ENCODE measurements around the gene TIMP2.
"Not testable (repeated sequence)": the region's sequence is repeated elsewhere in the genome, so short reads cannot be mapped to it uniquely, and the experiment has no call there.

Gene TIMP2

DNA sequence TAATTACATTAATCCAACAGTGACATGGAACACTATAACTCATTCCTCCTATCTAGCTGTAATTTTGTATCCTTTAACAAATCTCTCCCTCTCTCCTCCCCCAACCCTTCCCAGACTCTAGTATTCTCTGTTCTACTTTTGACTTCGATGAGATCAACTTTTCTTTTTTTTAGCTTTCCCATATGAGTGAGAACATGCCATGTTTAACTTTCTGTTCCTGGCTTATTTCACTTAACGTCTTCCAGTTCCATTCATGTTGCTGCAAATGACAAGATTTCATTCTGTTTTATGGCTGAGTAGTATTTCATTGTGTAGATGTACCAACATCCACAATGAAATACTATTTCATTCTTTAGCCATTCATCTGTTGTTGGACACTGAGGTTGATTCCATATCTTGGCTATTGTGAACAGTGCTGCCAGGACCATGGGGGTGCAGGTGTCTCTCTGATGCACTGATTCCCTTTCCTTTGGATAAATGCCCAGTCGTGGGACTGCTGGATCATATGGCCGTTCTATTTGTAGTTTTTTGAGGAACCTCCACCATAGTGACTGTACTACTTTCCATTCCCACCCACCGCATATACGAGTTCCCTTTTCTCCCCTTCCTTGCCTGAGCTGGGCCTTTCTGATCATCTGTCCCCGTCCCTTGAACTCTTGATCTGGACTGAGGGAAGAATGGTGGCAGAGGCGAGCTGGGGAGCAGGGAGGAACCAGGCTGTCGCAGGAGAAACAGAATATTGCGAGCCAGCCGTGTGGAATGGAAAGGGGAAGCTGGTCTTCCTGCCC is 14.5 kb downstream of the TIMP2 start:
- in situ Hi-C loops (cut with MboI; ENCODE audit: low sequenced_read_pairs), result no loop called here

DNA sequence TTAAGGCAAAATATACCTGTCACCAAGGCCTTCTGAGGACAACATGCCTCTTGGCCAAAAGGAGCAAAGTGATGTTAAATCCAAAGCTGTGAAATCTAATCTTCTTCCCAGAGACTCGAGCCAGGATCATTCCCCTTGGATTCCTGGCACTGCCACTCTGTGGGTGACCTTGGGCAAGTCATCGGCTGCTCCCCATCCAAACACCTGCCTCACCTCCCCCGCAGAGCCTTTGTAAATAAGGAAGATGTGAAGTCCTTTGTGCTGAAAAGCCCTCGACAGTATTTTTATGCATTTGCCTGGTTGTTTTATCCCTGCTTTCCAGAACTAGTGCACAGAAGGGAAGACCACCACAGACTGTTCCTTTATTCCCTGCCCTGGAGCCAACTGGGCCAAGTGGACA is 16.8 kb downstream of the TIMP2 start:
- in situ Hi-C loops (cut with MboI; ENCODE audit: low sequenced_read_pairs), result no loop called here

DNA sequence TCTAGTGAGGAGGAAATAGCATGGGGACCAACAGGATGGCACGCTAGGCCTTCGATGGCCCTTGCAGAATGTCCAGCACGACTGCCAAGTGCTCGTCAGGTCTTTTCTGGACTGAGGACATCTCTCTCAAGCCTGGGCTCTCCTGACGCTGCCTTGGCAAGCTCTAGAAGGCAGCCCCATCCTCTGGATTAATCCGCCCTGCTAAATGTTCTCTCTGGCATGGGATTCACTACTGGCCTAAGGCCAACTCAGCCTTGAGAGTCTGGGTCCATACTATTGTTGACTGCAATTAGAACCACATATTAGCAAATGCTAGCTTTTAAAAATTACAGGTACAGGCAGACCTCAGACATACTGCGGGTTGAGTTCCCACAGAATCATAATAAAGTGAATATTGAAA is 19.6 kb downstream of the TIMP2 start:
- in situ Hi-C loops (cut with MboI; ENCODE audit: low sequenced_read_pairs), result no loop called here

DNA sequence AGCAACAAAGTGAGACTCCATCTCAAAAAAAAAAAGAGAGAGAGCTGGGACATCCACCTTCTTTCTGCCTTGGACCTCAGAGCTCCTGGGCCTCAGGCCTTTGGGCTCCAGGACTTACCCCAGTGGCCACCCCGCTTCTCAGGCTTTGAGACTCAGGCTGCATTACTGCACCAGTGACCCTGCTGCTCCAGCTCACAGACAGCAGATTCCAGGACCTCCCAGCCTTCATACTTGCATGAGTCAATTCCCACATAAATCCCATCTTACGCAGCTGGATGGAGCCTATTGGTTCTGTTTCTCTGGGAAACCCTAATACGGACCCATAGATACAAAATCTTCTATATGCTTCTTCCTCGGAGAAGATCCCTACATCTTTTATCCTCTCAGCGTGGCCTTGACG is 20.1 kb downstream of the TIMP2 start:
- in situ Hi-C loops (cut with MboI; ENCODE audit: low sequenced_read_pairs), result no loop called here

DNA sequence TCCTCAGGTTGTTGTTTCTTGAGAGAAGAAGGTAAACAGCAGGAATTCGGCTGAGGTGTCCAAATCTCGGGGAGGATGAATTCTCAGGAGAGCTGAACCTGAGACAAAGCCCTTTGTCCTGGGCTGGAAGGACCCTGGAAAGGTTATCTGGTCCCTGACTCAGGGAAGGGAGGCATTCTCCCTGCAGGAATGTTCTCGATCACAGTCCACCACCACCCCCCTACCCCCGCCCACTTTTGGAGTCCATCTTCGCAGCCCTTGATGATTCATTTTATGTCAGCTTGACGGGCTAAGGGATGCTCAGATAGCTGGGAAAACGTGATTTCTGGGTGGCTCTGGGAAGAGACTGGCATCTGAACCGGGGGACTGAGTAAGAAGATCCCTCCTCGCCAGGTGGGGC is 20.8 kb downstream of the TIMP2 start:
- in situ Hi-C loops (cut with MboI; ENCODE audit: low sequenced_read_pairs), result no loop called here

DNA sequence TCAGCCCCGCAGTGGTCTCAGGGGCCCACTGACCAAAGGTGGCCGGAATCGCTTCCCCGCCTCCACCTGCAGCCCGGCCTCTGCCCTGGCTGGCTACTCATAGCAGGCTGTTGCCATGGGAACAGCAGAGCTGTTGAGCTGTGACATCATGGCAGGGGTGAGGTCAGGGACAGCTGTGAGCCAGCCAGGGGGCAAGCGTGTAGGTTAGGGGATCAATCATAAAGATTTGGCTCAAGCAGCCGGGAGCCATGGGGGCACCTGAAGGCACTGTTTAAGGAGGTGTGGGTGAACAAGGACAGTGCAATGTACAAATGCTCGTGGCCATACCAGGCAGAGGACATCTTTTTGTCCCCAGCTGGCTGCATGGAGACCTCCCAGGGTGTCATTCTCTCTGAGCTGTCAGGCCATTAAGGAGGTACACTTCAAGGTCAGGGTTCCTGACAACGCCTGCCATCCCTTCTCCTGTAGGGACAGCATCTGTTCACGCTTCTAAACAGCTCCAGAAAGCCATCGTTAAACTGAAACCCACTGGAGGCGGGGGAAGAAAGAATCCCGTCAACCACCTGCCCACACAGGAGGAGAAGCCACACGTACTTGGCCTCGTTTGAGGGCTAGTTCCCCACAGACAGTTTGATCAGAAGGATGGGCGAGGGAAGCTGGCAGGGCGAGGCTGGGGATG is 21.9 kb downstream of the TIMP2 start, which contains the start of gene CEP295NL:
TSS of gene CEP295NL (minus strand) at position 101 of the 679 bp plus-strand sequence. CDS start 1,373 bp downstream, outside the sequence.
- in situ Hi-C loops (cut with MboI; ENCODE audit: low sequenced_read_pairs), result no loop called here

DNA sequence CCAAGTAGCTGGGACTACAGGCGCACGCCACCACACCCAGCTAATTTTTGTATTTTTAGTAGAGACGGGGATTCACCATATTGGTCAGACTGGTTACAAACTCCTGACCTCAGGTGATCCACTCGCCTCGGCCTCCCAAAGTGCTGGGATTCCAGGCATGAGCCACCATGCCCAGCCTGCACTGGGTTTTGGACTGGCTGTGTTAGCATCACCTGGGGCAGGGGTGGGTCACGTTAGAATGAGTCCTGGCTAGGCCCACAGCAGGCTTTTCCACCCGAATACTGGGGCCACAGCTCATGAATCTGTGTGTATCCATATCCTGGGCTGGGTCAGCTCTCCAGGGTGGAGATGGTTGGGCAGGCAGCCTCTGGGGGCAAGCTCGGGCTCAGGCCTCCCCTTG is 23.0 kb downstream of the TIMP2 start:
- in situ Hi-C loops (cut with MboI; ENCODE audit: low sequenced_read_pairs), result not testable (repeated sequence)

DNA sequence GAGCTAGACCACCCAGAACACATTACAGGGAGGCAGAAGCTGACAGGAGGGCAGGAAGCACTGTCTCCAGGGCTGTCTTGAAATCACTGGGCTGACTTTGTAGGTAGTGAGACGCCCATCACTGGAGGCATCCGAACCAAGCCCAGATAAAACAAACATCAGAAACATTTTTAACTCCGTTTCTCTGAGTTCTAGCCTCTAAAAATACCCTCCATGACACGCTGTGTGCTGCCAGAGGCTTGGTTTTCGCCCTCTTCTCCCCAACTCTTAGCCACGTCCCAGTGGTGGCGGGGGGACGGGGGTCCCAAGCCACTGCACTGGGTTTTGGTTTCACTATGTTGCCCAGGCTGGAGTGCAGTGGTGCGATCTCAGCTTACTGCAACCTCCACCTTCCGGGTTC is 23.4 kb downstream of the TIMP2 start:
- in situ Hi-C loops (cut with MboI; ENCODE audit: low sequenced_read_pairs), result no loop called here

DNA sequence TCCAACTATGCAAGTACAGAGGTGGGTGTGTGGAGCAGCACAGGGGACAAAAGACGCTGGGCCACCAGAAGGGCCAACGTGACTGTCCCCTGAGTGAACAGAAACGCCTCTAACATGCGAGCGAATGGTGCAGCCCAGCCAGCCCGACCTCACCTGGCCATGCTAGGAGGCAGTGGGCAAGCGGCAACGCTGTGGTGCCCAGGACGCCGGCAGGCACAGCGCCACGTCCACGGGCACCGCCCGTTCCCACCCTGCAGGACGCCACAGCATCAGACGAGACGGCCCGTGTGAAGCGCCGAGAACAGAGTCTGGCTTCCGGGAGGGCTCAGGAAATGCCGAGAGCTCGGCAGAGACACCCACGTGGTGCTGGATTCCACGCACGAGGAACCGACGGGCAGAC is 24.4 kb downstream of the TIMP2 start:
- in situ Hi-C loops (cut with MboI; ENCODE audit: low sequenced_read_pairs), result no loop called here

DNA sequence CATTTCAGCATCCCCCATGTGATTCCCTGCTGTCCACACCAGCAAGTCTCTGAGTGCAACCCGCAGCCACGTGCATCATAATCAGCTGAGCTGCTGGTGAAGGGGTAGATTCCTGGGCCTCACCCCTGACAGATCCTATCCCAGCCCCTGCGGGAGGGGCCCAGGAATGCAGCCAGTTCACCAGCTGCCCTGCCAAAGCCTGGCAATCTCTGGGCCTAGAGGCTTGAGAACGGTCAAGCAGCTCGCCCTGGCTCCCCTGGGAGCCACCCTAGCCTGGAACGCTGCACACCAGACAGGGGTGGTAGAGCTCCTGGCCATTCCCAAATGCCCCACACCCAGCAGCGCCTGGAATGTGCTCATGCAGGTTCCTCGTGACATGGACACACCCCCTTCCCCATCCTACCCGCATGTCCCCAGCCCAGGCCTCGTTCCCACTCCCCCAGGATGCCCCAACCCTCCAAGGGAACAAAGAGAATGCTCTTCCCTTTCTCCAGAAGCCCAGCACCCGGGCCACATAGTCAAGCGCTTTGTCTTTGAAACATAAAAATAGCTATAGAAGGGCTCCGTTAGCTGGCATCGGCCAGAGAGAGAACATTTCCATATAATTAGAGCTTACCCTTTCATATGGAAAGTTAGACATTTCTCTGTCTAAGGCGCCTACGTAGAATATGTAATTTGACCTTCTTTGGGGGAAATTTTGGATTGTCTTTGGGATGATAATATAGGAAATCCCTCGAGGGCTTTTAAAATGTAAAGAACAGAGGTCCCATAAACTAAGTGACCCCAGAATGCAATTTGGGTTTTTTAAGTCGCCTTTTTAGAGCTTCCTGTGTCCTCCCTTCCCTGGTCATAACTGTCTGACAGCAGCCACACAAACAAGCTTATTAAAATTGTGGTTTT is 25.6 kb downstream of the TIMP2 start:
- in situ Hi-C loops (cut with MboI; ENCODE audit: low sequenced_read_pairs), result no loop called here

DNA sequence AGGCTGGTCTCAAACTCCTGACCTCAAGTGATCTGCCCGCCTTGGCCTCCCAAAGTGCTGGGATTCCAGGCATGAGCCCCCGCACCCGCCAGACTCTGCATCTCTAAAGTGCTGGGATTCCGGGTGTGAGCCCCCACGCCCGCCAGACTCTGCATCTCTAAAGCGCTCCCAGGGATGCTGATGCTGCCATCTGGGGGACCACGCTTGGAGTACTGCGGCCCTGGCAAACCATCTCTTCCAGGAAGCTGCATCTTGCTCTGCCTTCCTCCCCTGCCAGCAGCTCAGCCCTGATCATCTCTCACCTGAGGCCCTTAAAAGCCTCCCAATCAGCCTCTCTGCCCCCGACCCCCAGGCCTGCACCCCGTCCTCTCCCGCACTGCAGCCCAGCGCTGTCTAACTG is 26.2 kb downstream of the TIMP2 start:
- in situ Hi-C loops (cut with MboI; ENCODE audit: low sequenced_read_pairs), result no loop called here

DNA sequence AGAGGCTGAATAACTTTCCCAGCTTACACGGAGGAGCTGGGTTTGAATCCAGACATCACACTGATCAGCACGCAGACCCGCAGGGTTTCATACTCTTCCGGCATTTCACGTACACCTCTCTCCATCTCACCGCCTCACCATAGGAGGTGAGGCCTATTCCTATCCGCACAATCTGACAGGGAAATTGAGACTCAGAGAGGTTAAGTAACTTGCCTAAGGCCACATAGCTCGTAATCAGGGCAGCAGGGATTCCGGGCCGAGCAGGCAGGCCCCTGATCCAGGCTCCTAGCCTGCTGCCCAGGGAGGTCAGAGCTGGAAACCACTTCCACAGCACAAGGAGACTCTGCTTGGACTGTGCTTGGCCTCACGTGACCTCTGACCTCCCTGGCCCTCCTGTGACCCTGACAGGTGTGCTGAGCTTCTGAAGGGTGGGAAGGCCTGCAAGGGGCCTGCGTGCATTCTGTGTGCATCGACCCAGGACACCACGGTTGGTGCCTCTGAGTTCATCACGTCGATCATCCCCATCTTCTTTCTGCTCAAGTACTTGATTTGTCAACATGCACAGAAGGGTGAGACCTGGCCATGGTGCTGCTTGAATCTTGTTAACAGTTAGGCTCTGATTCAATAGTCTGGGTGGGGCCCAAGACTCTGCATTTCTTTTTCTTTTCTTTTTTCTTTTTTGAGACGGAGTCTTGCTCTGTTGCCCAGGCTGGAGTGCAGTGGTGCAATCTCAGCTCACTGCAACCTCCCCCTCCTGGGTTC is 26.9 kb downstream of the TIMP2 start:
- in situ Hi-C loops (cut with MboI; ENCODE audit: low sequenced_read_pairs), result no loop called here

DNA sequence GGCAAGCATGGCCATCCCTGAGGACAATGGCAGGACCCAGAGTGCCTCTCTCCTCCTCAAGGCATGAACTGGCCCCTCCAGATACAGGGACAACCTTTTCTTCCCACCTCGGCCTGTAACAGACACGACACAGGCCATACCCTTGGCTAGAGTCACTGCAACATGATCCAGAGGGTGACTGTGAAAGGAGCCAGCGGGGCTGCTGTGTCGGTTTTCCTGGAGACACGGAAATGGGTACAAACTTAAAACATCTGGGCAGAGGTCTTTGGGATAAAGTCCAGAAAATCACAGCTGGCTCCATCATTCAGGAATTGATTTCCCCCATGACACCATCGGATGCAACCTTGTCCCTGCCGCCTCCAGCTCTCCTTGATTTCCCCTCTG is 27.5 kb downstream of the TIMP2 start:
- in situ Hi-C loops (cut with MboI; ENCODE audit: low sequenced_read_pairs), result no loop called here

DNA sequence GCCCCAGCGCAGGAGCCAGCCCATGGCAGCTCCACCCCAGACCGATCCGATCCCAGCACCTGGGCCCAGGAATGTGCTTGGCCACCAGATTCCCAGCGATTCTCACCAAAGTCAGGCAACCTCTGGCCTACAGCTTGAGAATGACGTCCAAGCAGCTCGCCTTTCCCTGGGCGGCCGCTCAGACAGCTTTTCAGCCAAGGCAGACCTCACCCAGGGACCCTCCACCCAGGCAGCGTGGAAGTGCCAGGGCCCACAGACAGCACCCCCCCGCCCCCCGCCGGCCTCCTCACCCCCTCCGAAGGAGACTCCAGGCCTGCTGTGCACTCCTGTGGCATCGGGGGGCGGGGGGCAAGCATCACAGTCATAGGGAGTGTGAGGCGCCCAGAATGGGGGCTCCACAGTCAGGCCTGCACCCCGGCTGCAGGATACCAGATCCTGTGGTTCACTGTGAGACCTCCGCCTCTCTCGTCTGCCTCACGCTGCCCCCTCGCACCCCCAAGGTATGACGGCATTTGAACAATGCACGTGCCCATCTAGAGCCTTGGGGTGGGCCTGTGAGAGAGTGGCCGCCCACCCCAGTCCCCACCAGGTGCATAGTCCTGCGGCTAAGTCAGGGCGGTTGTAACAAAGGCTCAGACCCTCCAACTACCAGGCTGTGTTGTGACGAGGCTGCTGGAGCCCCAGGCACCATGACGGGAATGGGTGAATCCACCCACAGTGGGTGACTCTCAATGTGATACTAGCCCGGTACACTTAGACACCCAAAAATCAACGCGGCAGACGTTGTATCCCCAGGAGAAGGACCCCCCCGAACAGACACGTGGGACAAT is 28.1 kb downstream of the TIMP2 start:
- in situ Hi-C loops (cut with MboI; ENCODE audit: low sequenced_read_pairs), result no loop called here

DNA sequence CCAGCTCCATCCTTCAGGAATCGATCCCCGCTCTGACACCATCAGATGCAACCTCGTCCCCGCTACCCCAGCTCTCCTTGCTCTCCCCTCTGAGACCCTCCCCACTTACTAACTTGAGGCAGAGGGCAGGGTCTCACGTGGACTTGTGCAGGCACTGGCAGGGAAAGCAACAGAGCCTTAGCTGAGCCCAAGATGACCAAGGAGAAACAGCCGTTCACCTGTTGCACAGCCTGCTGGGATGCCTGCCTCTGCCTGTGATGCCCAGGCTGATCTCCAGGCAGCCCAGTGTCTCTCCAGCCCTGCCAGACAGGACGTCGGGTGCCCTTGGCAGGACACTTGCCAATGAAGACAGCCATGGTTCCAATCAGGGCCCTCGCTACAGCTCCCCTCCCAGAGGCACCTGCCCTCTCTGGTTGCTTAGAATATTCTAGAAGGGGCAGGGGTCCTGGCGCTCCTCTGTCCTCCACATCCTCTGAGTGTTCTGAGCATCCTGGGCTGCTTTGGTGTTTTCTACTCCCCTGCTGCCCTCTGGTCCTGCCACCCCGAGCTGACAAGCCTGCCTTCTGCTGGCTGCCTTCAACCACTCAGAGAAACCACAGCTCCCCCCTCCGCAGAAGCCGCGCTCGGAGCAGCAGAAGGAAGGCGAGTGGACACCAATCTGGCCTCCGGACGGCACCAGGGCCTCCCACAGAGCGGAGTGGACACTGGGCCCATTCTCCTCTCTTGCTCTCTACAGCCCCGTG is 28.9 kb downstream of the TIMP2 start:
- in situ Hi-C loops (cut with MboI; ENCODE audit: low sequenced_read_pairs), result no loop called here

DNA sequence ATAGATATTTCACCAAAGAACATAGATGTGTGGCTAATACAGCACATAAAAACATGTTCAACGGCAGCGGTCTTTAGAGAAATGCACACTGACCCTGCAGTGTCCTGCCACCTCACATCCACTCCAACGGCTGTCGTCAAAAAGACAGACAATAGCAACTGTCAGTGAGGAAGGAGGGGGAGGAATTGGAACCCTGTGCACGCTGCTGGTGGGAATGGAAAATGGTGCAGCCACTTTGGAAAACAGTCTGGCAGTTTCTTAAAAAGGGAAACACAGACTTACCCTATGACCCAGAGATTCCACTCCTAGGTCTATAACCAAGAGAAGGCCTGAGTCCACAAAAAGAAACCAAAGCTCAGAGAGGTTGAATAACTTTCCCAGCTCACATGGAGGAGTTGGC is 29.9 kb downstream of the TIMP2 start:
- in situ Hi-C loops (cut with MboI; ENCODE audit: low sequenced_read_pairs), result no loop called here

DNA sequence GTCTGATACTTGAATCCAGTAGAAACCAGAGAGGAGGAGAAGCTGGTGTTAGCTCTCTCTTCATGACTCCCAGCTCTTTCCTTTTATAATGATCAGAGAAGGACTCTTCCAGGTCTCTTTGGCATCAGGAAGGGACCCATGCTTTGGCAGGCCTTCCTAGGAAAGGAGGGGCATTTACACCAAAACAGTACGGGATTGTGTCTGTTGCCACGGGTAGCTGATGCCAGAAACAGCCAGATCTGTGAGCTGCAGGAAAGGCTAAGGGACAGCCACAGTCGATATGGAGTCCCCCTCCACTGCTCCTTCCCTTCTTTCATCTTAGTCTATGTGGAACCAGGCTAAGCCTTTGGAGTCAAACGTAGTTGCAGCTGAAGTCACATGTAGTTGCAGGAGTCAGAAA is 31.5 kb downstream of the TIMP2 start:
- in situ Hi-C loops (cut with MboI; ENCODE audit: low sequenced_read_pairs), result no loop called here

DNA sequence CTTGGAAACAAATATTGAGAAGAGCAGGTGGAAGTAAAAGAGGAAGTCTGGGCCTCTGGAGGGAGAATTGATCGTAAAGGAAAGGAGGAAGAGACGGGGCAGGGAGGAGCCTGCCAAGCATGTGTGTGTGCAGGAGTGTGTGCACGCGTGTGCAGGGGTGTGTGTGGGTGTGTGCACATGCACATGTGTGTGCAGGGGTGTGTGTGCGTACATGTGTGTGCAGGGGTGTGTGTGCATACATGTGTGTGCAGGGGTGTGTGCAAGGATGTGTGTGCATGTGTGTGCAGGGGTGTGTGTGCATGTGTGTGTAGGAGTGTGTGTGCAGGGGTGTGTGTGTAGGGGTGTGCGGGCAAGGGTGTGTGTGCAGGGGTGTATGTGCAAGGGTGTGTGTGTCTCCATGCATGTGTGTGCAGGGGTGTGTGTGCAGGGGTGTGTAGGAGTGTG is 32.2 kb downstream of the TIMP2 start:
- in situ Hi-C loops (cut with MboI; ENCODE audit: low sequenced_read_pairs), result no loop called here

DNA sequence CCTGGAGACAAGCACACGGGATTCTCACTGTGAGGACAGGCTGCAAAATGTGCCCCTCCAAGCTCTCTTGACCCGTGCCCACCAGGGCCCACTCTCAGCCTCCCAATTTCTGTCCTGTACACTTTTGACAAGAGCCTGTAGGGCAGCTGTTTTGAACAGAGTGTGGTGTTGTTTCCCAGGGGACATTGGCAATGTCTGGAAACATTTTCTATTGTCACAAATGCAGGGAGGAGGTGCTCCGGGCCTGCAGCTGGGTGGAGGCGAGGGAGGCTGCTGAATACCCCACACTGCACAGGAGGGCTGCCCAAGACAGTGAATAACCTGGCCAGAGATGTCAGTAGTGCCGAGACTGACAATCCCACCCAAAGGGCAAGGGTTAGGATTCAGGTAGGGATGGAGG is 32.7 kb downstream of the TIMP2 start:
- in situ Hi-C loops (cut with MboI; ENCODE audit: low sequenced_read_pairs), result no loop called here

All from hTERT RPE-1 (cell line).